Measurements from ENCODE around the gene PRRX2. TPM values are rescaled to one million over a fixed set of nuclear protein-coding genes. Genes with fewer than 3 reads are reported as not detected.
"Not testable (repeated sequence)": the region's sequence is repeated elsewhere in the genome, so short reads cannot be mapped to it uniquely, and the experiment has no call there.

The PRRX2 gene
- polyA plus RNA-seq, 12 donors = 1.5 to 20.7 (median 3.2) TPM; not detected in 2

DNA sequence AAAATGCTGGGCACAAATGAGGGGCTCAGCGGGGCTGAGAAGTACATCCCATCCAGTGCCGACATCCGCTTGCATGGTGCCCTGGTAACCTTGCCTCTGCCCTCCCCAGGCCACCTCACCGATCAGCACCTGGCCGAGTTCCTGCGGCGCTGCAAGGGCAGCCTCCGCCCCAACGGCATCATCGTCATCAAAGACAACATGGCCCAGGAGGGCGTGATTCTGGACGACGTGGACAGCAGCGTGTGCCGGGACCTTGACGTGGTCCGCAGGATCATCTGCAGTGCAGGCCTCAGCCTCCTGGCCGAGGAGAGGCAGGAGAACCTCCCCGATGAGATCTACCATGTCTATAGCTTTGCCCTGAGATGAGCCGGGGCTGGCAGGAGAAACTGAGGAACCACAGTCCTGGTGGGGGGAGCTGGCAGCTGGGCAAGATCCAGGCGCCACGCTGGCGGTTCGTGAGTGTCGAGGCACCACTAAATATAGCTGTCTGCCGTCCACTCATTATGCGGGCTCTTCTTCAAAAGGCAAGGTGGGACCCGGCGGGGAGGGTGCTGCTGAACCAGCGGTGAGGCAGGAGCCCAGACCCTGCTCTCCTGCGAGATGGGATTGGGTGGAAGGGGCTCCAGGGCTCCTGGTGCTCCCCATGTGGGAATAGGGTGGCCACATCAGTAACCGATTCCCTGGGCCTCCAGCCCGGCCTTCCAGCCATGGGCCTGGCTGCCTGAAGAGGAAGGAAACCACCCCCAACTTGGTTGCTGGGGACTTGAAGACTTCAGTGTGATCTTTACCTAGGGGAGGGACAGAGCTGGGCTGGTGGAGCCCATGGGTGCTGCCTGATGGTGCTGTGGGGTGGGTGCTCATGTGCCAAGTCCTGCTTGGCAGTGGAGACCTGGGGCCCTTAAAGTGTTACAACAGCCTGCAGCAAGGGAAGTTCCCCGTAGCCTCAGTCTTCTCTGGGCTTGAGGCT lies 30.1 kb upstream of the PRRX2 start:
- no peak for DNase-seq

DNA sequence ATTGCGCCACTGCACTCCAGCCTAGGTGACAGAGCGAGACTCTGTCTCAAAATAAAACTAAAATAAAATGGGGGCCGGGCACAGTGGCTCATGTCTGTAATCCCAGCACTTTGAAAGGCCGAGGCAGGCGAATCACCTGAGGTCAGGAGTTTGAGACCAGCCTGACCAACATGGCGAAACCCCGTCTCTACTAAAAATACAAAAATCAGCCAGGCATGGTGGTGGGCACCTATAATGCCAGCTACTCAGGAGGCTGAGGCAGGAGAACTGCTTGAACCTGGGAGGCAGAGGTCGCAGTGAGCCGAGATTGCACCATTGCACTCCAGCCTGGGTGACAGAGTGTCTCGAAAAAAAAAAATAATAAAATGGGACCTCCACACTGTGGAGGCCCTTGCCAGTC lies 29.1 kb upstream of the PRRX2 start:
- not testable (repeated sequence) for DNase-seq

DNA sequence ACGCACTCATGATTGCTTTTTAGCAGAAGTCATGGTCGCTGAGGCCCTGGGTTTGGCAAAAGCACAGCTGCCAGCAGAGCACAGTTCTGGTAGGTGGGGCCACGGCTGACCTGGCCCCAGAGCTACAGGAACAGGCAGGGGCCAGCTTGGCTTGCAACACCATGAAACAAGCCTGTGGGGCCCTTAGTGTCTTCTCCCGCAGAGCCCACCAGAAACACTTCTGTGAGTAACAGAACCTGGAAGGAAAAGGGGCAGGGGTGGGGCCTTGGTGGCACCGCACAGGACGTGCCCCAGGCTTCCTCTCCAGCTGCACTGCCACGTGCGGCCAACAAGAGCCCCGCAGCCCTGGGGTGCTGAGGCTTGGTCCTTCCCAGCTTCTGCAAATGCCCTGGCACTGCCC lies 28.3 kb upstream of the PRRX2 start:
- DNase-seq = no peak

DNA sequence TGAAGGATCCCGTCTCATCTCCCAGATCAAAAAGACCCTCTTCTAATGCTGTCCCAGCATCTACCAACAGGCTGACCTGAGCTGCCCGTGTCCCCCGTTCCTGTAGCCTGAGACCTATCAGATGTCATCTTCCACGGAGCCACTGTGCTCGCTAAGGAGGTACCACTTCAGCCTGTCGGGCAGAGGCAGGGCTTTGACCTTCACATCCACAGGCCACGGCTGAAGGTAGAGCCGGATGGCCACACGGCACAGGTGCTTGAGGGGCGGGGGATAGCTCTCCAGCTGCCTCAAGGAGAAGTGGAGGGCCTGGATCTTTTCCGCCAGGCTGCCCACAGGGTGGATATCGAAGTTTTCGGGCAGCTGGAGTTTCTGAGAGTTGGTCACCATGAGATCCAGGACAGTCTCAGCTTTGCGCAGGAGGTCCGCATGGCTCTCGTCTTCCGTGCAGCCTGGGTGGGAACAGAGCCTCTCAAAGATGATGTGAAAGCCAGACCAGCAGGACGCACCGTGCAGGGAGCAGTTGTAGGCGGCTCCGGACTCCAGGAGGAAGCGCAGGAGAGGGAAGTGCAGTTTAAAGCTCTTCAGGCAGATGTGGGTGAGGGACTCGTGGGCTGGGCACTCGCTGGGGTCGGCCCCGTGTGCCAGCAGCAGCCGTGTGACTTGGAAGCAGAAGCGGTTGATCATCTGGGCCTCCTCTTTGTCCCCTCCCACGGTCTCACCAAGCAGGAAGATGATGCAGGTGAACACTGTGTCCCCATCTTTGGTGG lies 27.6 kb upstream of the PRRX2 start:
- DNase-seq = no peak

DNA sequence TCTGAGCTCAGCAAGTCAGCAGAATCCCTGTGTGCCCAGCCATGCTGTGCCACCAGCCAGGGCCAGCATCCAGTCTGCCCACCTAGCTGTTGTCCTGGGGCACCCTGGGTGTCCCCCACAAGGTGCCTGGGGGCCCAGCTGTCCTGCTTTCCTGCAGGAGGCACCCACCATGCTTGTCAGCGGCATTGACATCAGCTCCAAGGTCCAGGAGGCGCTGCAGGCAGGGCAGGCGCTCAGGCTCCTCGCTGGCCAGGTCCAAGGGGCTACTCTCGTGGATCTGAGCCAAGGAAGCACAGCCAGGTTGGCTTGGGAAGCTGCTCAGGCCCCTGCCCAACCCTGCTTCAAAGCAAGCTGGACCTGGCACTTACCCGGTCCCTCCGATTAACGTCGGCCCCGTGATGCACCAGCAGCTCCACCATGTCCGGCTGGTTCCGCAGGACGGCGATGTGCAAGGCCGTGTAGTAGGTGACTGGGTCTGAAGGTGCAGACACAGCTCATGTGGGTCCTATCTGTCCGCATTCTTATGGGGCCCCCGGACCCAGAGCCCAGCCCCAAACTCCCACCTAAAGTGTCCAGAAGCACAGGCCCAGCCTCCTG lies 26.3 kb upstream of the PRRX2 start:
- no peak for DNase-seq

DNA sequence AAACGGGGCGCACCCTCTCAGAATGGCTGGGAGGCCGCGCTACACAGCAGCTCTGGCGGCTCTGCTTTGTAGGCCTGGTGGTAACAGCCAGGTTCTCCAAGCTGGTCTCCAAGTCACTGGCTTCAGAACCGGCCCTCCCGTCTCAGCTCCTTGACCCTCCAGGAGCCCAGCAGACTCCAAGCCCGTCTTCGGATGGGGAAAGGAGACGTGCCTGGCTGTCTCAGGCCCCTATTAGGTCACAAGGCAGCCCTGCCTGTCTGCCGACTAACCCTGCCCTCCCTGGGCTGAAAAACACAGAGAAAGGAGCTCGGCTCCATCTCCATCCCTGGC lies 25.7 kb upstream of the PRRX2 start:
- no peak for DNase-seq

DNA sequence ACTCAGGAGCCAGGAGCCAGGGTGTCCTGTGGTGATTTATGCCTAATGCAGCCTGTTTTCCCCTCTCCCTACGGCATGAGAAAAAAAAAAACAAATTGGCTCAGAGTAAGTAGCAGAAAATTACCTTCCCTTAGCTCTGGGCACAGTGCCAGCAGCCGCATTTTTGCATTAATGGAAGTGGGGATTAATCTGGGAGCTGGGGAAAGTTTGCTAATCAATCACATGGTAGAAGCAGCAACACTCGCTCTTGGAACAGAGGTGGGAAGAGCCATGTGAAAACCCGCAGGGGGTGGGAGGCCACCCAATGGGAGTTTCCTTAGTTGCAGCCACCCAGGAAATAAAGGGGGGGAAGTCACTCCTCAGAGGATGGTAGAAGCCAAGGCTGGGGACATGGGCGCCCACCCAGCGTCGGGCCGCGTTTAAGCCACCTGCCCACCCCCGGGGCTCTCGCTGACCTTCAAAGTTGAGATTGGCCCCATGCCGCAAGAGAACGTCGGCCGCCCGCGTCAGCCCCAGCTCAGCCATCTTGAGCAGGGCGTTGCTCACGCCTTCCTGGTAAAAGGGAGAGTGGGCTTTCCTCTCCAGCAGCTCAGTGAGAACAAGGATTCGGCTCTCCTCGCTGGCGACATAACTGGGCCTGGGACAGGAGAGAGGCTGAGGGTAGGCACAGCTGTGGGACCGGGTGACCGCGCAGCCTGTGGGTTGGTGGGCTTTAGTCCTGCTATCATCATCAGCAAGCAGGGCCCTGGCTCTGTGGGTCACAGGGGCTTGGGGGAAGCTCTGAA lies 25.2 kb upstream of the PRRX2 start:
- no peak for DNase-seq

DNA sequence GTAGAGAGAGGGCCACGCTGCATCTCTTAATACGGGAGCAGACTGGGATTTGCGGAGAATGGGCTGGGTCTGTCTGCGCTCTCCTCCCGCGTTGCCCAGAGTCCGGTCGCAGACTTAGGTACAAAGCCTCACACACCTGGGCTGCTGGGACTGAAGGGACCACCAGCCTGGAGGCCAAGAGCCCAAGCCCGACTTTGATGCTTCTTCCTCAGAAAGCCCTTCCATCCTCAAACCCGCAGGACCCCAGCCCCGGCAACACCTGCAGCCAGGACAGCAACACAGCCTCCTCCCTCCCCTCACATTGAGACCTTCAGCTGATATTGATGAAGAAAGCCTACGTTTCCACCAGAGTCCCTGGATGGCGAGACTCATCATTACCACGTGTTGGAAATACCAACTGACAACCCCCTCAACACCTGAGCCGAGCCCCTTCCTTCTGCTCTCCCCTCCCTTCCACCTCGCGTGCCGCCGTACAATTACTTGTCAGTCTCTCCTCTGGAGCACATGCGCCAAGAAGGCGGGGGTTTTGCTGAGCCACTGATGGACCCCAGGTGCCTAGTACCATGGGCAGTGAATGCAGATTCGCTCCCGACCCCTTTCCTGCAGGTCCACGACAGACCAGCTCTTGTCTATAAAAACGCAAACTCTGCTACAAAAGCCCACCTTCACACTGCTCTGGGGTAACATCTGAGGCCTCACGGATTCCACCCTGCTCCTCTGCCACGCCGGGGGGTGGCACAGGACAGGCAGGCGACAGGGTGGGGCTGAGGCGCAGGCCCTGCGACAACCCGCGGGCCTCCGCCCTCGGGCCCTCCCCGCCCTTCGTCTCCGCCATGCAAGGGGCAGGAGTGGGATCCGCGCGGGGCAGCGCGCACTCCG lies 24.3 kb upstream of the PRRX2 start:
- no peak for DNase-seq

DNA sequence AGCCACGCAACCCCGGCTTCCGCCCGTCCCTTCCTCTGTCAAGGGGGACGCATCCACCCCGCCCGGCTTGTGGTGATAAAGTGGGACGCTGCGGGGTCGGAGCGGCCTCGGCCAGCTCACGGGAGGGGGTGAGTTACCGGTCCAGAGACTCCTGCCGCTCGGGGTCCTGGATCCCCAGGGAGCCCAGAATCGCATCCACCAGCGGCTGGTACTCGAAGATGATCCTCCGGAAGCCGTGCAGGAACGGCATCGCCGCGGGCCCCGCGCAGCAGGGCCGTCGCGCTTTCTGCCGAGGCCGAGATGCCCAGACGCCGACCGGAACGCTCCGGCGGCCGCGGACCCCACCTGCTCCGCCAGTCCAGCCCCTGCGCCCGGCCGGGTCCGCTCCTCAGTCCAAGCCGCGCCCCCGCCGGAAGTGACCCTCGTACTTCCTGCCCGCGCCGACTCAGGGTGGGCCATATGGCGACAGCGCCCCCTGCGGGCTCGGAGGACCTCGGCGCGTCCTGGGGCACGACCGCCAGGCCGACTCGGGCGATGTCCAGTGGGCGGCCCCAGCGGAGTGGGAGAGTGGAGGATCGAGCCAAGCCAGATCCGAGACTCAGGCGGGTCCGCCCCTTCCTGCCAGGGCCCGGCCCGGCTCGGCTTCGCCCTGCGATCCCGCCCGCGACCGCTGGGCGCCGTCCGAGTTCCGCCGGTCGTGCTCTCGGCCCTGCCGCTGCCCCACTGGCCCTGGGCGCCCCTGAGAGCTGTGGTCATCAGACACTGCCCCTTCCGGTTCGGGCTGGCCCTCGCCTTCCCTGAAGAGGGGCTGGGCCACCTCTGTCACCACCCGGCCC lies 23.5 kb upstream of the PRRX2 start, which contains the start of gene ASB6:
ASB6 (minus strand) TSS at position 402 of the 836 bp plus-strand sequence; CDS start at position 250, 152 bp downstream.
- DNase-seq = peak; percentile 98

DNA sequence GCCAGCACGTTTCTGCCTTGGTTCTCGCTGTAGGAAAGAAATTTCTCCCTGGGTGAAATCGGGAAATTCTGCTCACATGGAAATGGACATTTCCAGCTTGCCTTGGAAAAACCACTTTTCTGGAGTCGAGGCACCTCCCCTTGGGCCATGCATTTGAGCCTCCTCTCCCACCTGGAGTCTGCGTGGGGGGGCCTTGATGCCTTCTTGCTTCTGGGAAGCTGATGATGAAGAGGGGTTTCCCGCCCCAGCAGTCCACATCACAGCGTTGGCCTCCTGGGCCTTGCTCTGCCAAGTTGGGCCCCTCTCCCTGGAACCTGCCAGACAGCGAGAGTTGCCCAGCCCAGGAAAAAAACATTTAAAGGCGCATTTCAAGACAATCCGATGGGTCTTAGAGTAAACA lies 21.7 kb upstream of the PRRX2 start:
- no peak for DNase-seq

DNA sequence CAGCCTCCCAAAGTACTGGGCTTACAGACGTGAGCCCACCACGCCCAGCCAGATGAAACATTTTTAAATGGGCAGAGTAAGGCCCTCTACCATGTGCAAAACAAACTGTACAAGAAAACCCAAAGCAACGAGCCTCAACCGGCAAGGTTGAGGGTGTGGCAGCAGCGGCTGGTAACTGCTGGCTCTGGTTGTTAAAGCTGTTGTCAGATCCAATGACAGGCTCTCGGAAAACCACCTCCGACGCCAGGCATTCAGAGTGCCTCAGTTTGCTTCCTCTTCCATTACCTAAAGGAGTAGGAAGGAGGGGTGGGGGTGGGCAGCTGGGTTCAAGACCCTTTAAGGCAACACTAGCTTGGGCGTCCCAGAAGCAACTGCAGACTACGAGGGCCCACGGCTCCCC lies 21.1 kb upstream of the PRRX2 start:
- no peak for DNase-seq

DNA sequence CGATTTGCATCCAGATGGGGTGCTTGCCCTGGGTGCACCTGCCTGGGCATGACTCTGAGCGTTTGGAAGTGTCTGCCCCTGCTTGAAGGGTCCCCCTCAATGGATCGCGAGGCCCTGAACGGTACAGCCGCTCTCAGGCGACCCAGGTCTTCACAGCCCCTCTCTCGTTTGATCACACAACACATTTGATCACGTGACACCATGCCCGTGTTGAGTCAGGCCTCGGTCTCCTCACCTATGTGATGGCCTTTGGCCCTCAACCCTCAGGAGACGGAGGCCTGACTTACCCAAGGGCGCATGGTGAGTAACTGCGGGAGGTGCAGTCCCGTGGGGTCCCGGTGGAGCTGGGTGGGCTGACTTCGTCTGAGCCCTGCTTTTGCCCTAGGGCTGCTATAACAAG lies 20.5 kb upstream of the PRRX2 start:
- DNase-seq = no peak

DNA sequence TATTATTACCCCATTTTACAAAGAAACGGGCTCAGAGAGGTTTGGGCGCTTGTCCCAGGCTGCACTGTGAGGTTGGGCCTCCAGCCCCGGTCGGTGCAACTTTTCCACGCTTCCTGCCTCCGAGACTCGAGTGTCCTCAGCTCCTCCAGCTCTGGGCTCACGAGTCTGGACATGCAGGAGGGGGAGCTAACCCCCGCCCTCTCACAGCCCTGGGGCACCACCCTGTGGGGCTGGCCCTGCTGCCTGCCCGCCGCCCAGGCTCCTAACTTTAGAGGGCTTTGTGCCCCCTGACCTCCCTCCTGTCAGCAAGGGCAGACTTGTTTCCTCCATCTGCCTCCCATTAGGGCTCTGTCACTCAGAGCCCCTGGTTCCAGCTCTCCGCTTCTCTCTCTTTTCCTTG lies 19.2 kb upstream of the PRRX2 start:
- DNase-seq = no peak

DNA sequence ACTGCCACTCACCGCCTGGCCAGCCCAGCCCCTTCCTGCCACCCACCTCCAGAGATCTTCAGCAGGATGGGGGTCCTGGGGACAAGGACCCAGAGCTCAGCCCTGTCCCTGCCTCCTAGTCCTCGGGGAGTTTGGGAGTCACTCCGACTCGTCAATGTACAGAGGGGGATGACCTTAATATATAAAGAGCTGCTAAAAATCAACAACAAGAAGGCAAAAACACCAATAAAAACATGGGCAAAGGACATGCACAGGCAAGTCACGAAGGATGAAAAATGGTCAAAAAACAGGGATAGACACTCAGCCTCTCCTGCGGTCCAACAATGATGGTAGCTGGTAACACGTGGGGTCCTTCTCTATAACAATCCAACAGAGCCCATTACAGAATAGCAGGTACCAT lies 18.8 kb upstream of the PRRX2 start:
- DNase-seq = no peak

DNA sequence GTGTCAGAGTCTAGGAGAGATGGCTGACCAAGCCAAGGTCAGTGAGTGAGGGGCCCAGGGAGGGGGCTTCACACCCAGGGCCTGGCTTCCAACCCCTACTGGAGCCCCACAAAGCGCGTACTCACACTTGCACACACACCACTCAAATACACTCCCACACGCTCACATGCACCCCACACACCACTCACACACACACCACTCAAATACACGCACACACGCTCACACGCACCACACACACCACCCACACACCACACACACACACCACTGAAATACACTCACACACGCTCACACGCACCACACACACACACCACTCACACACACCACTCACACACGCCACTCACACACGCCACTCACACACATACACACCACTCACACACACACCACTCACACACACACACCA lies 17.8 kb upstream of the PRRX2 start:
- DNase-seq = no peak

DNA sequence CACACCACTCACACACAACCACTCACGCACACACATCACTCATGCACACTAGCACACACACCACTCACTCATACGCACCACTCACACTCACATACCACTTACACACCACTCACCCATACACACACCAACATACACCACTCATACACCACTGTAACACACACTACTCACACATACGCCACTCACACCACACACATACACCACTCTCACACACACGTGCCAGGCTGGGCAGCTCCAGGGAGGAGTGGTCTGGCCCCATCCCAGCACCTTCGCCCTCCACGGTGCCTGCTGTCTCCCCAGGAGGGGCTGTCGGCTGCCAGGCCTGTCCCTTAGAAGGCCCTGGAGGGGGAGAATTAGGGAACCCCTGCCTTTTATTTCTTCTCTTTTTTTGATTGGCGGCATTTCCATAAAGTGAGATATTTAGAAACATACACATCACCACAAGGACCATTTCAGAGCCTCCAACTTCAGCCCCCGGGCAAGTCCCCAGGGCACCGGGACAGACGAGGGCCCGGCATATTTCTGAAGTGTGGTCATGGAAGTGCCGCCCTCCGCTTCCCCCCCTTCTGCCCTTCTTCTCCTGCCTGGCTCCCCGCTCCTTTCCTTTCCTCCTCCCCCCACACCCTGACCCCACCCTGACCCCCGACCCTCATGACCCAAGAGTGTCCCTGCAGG lies 17.2 kb upstream of the PRRX2 start:
- no peak for DNase-seq

DNA sequence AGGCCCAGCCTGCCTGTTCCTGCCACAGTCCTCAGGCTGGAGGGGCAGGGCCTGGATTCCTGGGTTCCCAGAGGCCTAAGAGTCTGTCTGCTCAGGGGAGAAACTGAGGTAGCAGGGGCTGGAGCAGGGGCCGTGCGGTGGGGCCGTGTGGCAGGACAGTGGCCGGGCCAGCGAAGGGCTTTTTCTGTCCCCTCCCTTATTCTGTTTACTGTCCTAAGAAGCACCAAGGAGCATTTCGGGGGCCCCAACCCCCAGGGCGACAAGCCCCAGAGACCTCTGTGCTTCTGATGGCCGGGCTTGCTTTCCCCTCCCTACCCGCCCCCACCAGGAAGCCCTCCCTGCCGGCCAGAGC lies 16.7 kb upstream of the PRRX2 start:
- no peak for DNase-seq

DNA sequence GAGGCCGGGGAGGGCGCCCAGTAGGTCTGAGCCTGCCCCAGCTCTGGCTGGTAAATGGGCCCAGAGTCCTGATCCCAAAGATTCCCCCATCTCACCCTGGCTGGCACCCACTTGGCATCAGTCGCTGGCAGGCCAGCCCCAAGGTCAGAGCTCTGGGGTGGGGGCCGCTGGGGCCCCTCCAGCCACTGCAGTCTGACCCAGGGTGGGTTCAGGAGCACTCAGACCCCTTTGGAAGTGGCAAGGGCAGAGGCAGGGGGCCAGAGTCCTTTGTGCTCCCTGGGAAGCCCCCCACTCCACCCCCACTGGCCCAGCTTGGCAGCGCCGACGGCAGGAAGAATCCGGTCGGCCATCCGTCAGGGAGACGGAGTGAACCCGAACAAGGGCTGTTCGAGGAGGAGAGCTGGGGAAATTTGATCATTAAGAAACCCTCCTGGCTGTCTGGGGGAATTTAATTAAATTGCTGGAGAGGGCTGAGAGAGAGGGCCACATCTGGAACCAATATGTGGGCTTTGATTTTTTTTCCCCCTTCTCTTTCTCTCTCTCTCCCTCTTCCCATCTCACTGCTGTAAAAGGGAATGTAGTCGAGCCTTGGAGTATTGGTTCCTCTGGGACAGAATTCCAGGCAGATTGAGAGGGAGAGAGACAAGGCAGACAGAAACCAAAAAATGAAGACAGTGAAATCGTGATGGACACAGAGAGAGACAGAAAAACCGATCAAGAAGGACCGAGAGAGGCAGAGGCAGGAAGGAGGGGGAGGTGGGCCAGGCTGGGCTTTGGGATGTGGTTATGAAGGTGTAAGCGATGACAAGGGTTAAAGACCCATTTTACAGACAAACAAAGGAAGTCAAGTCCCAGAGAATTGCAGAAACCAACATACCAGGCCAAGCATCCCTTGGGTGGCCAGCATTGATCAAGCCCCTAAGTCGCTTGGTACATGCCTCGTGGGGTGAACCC lies 15.4 kb upstream of the PRRX2 start:
- DNase-seq = no peak

All from muscle of arm (tissue), 12 donors.